ENCODE measurements around the gene B4GALT6. TPM values are rescaled to one million over a fixed set of nuclear protein-coding genes. Genes with fewer than 3 reads are reported as not detected.

B4GALT6 gene
- total RNA-seq, 2 donors from 2014 or later, result 3.5 to 9.0 TPM

- WGBS, result 96% methylated on average over 3 of the region's 3 CpGs
- TF ChIP-seq POLR2A (IDR thresholded peaks at IDR 0.05) (no peak), POLR2AphosphoS5 (IDR thresholded peaks at IDR 0.05) (no peak)
- TF ChIP-seq, protein P1, sequence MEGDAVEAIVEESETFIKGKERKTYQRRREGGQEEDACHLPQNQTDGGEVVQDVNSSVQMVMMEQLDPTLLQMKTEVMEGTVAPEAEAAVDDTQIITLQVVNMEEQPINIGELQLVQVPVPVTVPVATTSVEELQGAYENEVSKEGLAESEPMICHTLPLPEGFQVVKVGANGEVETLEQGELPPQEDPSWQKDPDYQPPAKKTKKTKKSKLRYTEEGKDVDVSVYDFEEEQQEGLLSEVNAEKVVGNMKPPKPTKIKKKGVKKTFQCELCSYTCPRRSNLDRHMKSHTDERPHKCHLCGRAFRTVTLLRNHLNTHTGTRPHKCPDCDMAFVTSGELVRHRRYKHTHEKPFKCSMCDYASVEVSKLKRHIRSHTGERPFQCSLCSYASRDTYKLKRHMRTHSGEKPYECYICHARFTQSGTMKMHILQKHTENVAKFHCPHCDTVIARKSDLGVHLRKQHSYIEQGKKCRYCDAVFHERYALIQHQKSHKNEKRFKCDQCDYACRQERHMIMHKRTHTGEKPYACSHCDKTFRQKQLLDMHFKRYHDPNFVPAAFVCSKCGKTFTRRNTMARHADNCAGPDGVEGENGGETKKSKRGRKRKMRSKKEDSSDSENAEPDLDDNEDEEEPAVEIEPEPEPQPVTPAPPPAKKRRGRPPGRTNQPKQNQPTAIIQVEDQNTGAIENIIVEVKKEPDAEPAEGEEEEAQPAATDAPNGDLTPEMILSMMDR (IDR thresholded peaks at IDR 0.05), result no peak
Measured at GRCh38 chr18:31716362-31716761, 32.0 kb upstream of the B4GALT6 start.

DNA sequence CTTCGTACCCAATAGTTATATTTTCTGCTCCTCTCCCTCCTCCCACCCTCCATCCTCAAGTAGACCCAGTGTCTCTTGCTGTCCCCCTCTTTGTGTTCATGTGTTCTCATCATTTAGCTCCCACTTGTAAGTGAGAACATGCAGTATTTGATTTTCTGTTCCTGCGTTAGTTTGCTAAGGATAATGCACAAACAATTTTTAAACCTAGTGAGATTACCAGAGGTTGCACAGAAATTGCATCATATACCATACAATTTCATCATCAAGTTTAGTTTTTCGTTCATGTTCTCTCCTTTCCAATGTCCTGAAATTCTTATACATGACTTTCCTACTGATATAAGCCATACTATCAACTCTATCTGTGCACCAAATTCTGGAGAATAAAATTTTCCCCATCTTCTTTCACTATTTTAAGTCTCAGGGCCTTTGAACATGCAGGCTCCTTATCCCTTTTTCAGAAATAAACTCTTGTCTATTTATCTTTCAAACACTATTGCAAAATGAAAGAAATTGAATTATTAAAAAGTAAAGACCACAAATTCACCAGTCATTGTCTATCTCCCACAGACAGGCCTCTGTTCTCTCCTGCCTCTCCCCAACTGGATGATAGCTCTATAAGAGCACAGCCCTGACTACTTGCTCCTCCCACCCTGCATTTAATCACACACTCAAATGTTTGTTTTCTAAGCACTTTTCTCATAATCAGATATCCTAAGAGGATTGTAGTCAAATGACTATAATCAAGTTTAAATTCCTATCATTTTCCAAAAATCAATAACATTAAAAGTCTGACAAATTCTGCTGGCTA, 27.2 kb upstream of the B4GALT6 start:
- TF ChIP-seq, protein P1 (IDR thresholded peaks at IDR 0.05), result no peak
- TF ChIP-seq POLR2AphosphoS5 (IDR thresholded peaks at IDR 0.05) (no peak), POLR2A (IDR thresholded peaks at IDR 0.05) (no peak)
- no peak for DNase-seq (ENCODE audit: low spot score)
- Histone ChIP-seq H3K4me1 (replicated peaks) (no peaks in the 10 kb centered on the region), H3K27ac (no peak overlapping the region), H3K27me3 (replicated peaks; ENCODE audit: insufficient read depth) (no peaks in the 10 kb centered on the region), H3K4me3 (no peak overlapping the region), H3K9me3 (no peaks in the 10 kb centered on the region), H3K36me3 (no peaks in the 10 kb centered on the region)
- WGBS, result 91% methylated on average over 3 of the region's 3 CpGs
- intact Hi-C loops (cut with DNase I), result no loop called here

More at GRCh38 chr18:31716362-31716761, 32.0 kb upstream of the B4GALT6 start:
- H3K27me3 ChIP-seq (replicated peaks; ENCODE audit: insufficient read depth), result no peaks in the 10 kb centered on the region
- H3K4me1 ChIP-seq (replicated peaks), result no peaks in the 10 kb centered on the region
- intact Hi-C loops (cut with DNase I), result no loop called here
- H3K27ac ChIP-seq, result no peak overlapping the region
- no peaks in the 10 kb centered on the region for H3K36me3 ChIP-seq
- no peak for DNase-seq (ENCODE audit: low spot score)
- no peaks in the 10 kb centered on the region for H3K9me3 ChIP-seq
- H3K4me3 ChIP-seq, result no peak overlapping the region

DNA sequence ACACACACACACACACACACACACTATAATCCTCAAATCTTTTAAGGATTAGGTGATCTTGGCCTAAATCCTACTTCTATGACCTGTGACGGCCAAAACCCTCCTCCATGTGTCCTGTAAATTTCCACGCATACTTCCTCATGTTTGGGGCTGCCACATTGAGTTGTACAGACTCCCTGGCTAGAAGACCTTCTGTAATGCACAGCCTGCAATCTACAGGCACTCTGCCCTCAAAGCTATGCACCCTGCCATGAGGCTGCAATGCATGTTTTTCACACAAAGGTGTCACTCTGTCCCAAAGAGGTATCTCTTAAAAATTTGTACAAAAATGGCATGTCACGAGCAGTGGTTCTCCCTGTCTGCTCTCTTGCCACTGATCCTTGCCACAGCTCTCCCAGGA, 26.4 kb upstream of the B4GALT6 start:
- Histone ChIP-seq H3K4me1 (replicated peaks) (no peaks in the 10 kb centered on the region), H3K4me3 (no peak overlapping the region), H3K36me3 (no peaks in the 10 kb centered on the region), H3K27ac (no peak overlapping the region), H3K27me3 (replicated peaks; ENCODE audit: insufficient read depth) (no peaks in the 10 kb centered on the region), H3K9me3 (no peaks in the 10 kb centered on the region)
- WGBS, result 67% methylated on average over 3 of the region's 3 CpGs
- TF ChIP-seq POLR2A (IDR thresholded peaks at IDR 0.05), result no peak
- TF ChIP-seq, protein P1 (IDR thresholded peaks at IDR 0.05), result no peak
- TF ChIP-seq POLR2AphosphoS5 (IDR thresholded peaks at IDR 0.05), result no peak
- no peak for DNase-seq (ENCODE audit: low spot score)
- intact Hi-C loops (cut with DNase I), result no loop called here

DNA sequence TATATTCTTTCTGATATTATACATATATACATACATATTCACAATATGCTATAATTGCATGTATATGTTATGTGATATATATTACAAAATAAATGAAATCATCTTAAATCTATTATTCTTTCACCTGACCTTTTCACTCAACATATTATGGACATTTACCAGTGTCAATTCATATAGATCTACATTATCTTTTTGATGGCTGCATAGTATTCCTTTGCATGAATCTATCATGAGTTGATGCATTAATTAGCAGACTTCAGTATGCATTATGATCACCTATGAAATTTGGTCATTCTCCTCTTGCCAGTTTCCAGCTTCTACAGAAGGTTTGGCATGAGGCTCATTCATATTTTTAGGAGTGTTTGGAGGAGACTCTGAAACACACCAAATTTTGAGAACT, 23.4 kb upstream of the B4GALT6 start:
- Histone ChIP-seq H3K4me3 (no peak overlapping the region), H3K36me3 (no peaks in the 10 kb centered on the region), H3K4me1 (replicated peaks) (no peaks in the 10 kb centered on the region), H3K27ac (no peak overlapping the region), H3K27me3 (replicated peaks; ENCODE audit: insufficient read depth) (no peaks in the 10 kb centered on the region), H3K9me3 (no peaks in the 10 kb centered on the region)
- intact Hi-C loops (cut with DNase I), result no loop called here
- DNase-seq (ENCODE audit: low spot score), result no peak
- TF ChIP-seq POLR2A (IDR thresholded peaks at IDR 0.05), result no peak
- TF ChIP-seq, protein P1 (IDR thresholded peaks at IDR 0.05), result no peak
- TF ChIP-seq POLR2AphosphoS5 (IDR thresholded peaks at IDR 0.05), result no peak

DNA sequence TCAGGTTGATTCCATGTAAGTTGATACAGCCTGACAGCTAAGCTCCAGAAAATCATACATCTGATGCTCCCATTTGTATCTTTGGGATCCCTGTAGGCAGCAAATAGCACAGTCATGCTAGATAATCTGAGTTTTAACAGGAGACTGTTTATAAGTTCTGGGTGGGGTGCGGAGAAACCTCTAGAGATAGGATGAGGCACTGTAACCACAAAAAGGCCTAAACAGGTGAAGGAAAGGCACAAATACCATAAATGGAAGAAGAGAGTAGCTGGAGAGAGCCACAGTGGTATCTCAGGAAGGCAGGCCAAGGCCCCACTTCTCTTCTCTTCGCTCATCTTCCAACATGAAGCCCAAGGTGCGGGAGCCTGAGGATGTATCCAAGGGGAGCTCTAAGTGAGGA, 18.1 kb upstream of the B4GALT6 start:
- no peak overlapping the region for H3K4me3 ChIP-seq
- WGBS, result 96% methylated on average over 3 of the region's 3 CpGs

More for the DNA sequence above, 18.1 kb upstream of the B4GALT6 start:
- DNase-seq (ENCODE audit: low spot score), result no peak
- no peaks in the 10 kb centered on the region for H3K27me3 ChIP-seq (replicated peaks; ENCODE audit: insufficient read depth)
- no peaks in the 10 kb centered on the region for H3K4me1 ChIP-seq (replicated peaks)
- H3K36me3 ChIP-seq, result no peaks in the 10 kb centered on the region
- intact Hi-C loops (cut with DNase I), result no loop called here
- no peaks in the 10 kb centered on the region for H3K9me3 ChIP-seq
- no peak overlapping the region for H3K27ac ChIP-seq
- TF ChIP-seq, protein P1 (IDR thresholded peaks at IDR 0.05), result no peak
- TF ChIP-seq POLR2AphosphoS5 (IDR thresholded peaks at IDR 0.05) (no peak), POLR2A (IDR thresholded peaks at IDR 0.05) (no peak)
